ENCODE measurements around the gene POLR3A.

Gene POLR3A

GRCh38 chr10:78046711-78047269 is 17.5 kb upstream of the POLR3A start:
- no peak for DNase-seq

GRCh38 chr10:78045856-78046255 is 16.5 kb upstream of the POLR3A start:
- no peak for DNase-seq

- DNase-seq: no peak
Observed at GRCh38 chr10:78045237-78045636, 15.9 kb upstream of the POLR3A start.

GRCh38 chr10:78044699-78045098 is 15.4 kb upstream of the POLR3A start:
- no peak for DNase-seq

- DNase-seq: no peak
Observed at GRCh38 chr10:78044179-78044578, 14.9 kb upstream of the POLR3A start.

- DNase-seq: no peak
Observed at GRCh38 chr10:78042752-78043104, 13.4 kb upstream of the POLR3A start.

GRCh38 chr10:78042058-78042751 is 12.9 kb upstream of the POLR3A start:
- DNase-seq: no peak

- no peak for DNase-seq
Observed at GRCh38 chr10:78041170-78042057, 12.1 kb upstream of the POLR3A start.

- no peak for DNase-seq
Observed at GRCh38 chr10:78039743-78040142, 10.4 kb upstream of the POLR3A start.

- no peak for DNase-seq
Observed at GRCh38 chr10:78038791-78039547, 9.7 kb upstream of the POLR3A start.

GRCh38 chr10:78038105-78038504 is 8.8 kb upstream of the POLR3A start:
- no peak for DNase-seq

- no peak for DNase-seq
Observed at GRCh38 chr10:78035933-78036583, 6.7 kb upstream of the POLR3A start.

GRCh38 chr10:78035437-78035836 is 6.1 kb upstream of the POLR3A start:
- no peak for DNase-seq

- no peak for DNase-seq
Observed at GRCh38 chr10:78035025-78035424, 5.7 kb upstream of the POLR3A start.

GRCh38 chr10:78033637-78034470 is 4.5 kb upstream of the POLR3A start, which contains the start of gene RPS24:
TSS of gene RPS24 (plus strand) at chr10:78033863. CDS start at chr10:78033902, 39 bp downstream.
- peak; percentile 97 for DNase-seq

GRCh38 chr10:78033387-78033636 is 4.0 kb upstream of the POLR3A start:
- DNase-seq: no peak

GRCh38 chr10:78028438-78029268 is 662 bp downstream of the POLR3A start:
- DNase-seq: peak; percentile 17

GRCh38 chr10:78025685-78026364 is 3.5 kb downstream of the POLR3A start:
- no peak for DNase-seq

- no peak for DNase-seq
Observed at GRCh38 chr10:78023741-78024140, 5.6 kb downstream of the POLR3A start.

- no peak for DNase-seq
Observed at GRCh38 chr10:78021201-78021600, 8.1 kb downstream of the POLR3A start.
